Thyroid gland (tissue), 4 donors: ENCODE measurements around the gene PCSK7. TPM values are rescaled to one million over a fixed set of nuclear protein-coding genes. Genes with fewer than 3 reads are reported as not detected.

Experiments used
- DNase-seq, 2 donors: peaks; one replicate each; pipeline ENCODE4 v3.0.0-alpha.2; 2019
- H3K27ac ChIP-seq, 3 donors: fragments of 200-600 bp; sonication (generic); 1 replicate in 2 of 3; 2 replicates in 1 of 3; pipeline ENCODE4 v1.5.1; 2016 to 2019; ENCODE audit warnings: mild to moderate bottlenecking in 1 of 3, moderate library complexity in 1 of 3
- H3K27me3 ChIP-seq: fragments of 200-600 bp; sonication (generic); one replicate; pipeline ENCODE4 v1.5.1; 2019
- H3K36me3 ChIP-seq, 2 donors: fragments of 200-600 bp; sonication (generic); one replicate each; pipeline ENCODE4 v1.5.1; 2016 to 2019
- H3K4me1 ChIP-seq, 2 donors: fragments of 200-600 bp; sonication (generic); one replicate each; pipeline ENCODE4 v1.5.1; 2017 to 2019
- H3K4me3 ChIP-seq, 3 donors: fragments of 200-600 bp; sonication (generic); replicated peaks in 1 of 3; 1 replicate in 2 of 3; 2 replicates in 1 of 3; pipeline ENCODE4 v1.5.1; 2016; ENCODE audit warnings: mild to moderate bottlenecking in 1 of 3
- H3K9me3 ChIP-seq: fragments of 200-600 bp; sonication (generic); one replicate; pipeline ENCODE4 v1.5.1; 2017
- POLR2A ChIP-seq, 2 donors: fragments of 450-650 bp; IDR thresholded peaks; one replicate each; pipeline ENCODE4 v1.6.1; 2017; ENCODE audit warnings: antibody characterized with exemption in 2 of 2, mild to moderate bottlenecking in 2 of 2, moderate library complexity in 1 of 2
- WGBS, 2 donors: methylation state at CpG; one replicate each; pipeline ENCODE4 v1.1.5; 2017; 5-methylcytosine and 5-hydroxymethylcytosine counted together
- intact Hi-C: fragments of 100-400 bp; cut with DNase I; formaldehyde crosslinking; loops from one replicate; pipeline ENCODE4 v1.15.1; 2023
- total RNA-seq, 4 donors: library from RNA; depleted of rRNA; stranded (reverse); fragments of >200 nt; gene quantifications; one replicate each; pipeline ENCODE4 v1.2.3, GENCODE V29; 2016
- TF ChIP-seq, protein P1 (sequence below), 6 experiments: fragments of 200-600 bp in 3 of 6; fragments of 450-650 bp in 3 of 6; sonication (generic) in 3 of 6; IDR thresholded peaks; one replicate each; pipeline ENCODE4 v1.5.1; 2016 to 2019; ENCODE audit warnings: antibody characterized with exemption in 6 of 6, mild to moderate bottlenecking in 2 of 6, inconsistent platforms in 1 of 6, moderate library complexity in 1 of 6

Gene PCSK7
- total RNA-seq, 4 donors from 2014 or later, result 36.1 to 61.1 (median 47.5) TPM

DNA sequence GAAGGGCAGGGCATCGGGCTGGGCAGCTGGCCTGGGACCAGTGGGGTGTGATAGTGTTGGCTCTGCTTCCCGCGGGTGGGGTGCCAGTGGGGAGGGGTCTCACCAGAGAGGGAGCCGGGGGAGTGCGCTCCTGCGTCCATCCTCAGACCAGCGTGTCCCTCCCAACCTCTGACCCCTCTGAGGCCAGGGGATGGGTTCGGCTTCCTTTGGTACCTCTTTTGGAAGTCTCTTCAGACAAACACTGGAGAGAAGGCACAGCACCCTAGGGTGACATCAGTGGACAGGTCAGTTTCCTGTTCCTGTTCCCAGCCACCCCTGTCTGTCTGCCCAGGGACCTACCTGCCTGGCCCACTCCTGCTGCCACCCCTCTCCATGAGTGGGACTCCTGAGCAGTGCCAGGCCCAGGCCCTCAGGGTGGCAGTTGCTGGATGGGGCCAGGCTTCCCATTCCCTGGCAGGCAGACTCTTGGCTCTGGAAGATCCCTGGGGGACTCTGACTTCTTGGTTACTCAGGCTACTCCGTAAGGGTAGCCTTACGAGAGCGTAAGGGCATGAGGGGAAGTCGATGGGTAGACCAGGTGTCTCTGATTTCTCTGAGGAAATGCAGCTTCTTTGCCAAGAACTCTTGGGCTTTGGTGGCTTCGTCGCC lies 30.1 kb downstream of the PCSK7 start:
- Histone ChIP-seq H3K4me1 (peaks cover 24 to 63% of the 10 kb centered on the region in 2 donors), H3K27ac (peak overlapping the region; percentile 57 to 81 (median 71)), H3K36me3 (peaks cover 5 to 7% of the 10 kb centered on the region in 2 donors), H3K27me3 (no peaks in the 10 kb centered on the region), H3K4me3 (peak overlapping the region in 1 of 3 donors; percentile 30), H3K9me3 (no peaks in the 10 kb centered on the region)
- TF ChIP-seq, protein P1, sequence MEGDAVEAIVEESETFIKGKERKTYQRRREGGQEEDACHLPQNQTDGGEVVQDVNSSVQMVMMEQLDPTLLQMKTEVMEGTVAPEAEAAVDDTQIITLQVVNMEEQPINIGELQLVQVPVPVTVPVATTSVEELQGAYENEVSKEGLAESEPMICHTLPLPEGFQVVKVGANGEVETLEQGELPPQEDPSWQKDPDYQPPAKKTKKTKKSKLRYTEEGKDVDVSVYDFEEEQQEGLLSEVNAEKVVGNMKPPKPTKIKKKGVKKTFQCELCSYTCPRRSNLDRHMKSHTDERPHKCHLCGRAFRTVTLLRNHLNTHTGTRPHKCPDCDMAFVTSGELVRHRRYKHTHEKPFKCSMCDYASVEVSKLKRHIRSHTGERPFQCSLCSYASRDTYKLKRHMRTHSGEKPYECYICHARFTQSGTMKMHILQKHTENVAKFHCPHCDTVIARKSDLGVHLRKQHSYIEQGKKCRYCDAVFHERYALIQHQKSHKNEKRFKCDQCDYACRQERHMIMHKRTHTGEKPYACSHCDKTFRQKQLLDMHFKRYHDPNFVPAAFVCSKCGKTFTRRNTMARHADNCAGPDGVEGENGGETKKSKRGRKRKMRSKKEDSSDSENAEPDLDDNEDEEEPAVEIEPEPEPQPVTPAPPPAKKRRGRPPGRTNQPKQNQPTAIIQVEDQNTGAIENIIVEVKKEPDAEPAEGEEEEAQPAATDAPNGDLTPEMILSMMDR (IDR thresholded peaks at IDR 0.05), result no peak
- TF ChIP-seq POLR2A (IDR thresholded peaks at IDR 0.05), result no peak
- peak in 1 of 2 donors; percentile 48 for DNase-seq
- intact Hi-C loops, result no loop called here
- WGBS, 2 donors, result 65 to 68% methylated on average over 11 to 13 of the region's 14 CpGs

DNA sequence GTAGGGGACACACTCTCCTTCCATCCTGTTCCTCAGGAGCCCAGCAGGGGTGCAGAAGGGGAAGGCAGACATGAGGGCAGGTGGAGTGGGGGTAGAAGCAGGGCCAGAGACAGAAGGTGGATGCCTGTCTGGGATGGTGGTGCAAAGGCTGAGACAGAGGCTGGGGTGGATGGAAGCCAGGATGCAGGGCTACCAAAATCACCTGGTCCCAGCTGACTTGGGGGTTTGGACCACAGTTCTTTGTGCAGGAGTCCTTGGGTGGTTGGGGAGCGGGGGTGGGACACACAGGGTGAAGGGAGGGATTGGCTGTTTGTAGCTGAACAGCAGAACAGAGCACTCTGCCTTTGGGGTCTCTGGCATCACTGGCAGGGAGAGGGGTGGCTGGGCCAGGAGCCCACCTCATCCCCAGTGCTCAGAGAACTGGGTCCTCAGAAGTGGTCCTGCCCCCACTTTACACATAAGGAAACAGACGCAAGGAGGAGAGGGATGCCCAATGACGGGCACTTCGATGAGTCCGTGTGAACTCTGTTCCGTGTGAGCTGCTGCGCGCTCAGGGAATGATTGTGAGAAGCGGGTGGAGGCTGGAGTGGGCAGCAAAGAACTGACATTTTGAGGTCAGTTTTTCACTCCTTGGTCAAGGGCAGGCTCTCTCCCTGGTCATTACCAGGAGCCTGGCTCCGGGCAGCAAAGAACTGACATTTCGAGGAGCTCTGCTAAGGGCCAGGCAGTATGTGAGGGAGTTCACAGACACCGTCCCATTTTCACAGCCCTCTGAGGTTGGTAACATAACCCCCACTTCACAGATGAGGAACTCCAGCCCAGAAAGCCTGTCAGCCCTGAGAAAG lies 30.8 kb downstream of the PCSK7 start:
- Histone ChIP-seq H3K4me1 (peaks cover 24 to 63% of the 10 kb centered on the region in 2 donors), H3K36me3 (peaks cover 5 to 7% of the 10 kb centered on the region in 2 donors), H3K4me3 (peak overlapping the region in 1 of 3 donors; percentile 30), H3K27ac (peak overlapping the region; percentile 57 to 81 (median 71)), H3K9me3 (no peaks in the 10 kb centered on the region), H3K27me3 (no peaks in the 10 kb centered on the region)
- TF ChIP-seq POLR2A (IDR thresholded peaks at IDR 0.05), result no peak
- TF ChIP-seq, protein P1 (IDR thresholded peaks at IDR 0.05), result no peak
- WGBS, 2 donors, result 56 to 60% methylated on average over 12 of the region's 12 CpGs
- peak in 1 of 2 donors; percentile 20 for DNase-seq
- intact Hi-C loops, result no loop called here

DNA sequence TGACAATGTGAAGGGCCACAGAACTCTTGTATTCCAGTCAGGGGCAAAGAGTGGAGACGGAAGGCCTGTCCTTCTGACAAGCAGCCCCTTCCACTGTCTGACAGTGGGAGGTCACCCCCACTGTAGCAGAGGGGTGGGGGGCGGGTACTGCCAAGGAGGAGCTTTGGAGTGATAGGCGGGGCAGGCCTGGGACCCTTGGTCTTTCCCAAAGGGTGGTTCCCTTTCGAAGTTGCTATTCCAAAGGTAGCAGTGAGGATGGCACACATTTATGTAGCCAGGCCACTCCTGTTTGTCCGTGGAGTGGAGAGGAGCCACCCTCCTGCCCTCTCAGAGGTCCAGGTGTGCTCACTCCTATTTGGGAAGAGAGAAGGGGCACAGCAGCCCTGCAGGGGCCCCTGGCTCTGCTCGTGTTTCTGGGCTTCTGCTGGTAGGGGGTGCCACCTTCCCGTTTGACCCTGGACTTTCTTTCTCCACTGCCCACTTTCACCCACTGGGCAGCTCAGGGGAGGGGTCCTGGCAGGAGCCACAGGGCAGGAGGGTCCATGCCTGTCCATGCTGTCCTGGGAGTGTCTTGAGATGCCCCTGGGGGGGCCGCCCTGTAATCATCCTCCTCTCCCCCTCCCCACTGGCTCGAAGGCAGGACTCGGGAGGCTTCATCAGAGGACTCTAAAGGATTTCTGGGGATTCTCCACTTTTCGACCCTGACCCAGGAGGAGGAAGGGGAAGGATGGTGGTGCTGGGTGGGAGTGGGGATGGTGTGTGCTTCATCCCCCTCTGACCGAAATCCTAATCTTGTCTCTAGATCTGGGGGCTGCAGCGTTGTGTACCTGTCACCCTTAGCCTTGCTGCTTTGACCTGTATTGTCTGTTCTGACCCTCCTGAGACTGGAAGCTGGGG lies 31.7 kb downstream of the PCSK7 start:
- Histone ChIP-seq H3K27me3 (no peaks in the 10 kb centered on the region), H3K4me3 (peak overlapping the region in 1 of 3 donors; percentile 30), H3K27ac (peak overlapping the region; percentile 57 to 81 (median 71)), H3K9me3 (no peaks in the 10 kb centered on the region), H3K4me1 (peaks cover 21 to 59% of the 10 kb centered on the region in 2 donors), H3K36me3 (peaks cover under 1 to 7% of the 10 kb centered on the region in 2 donors)
- TF ChIP-seq POLR2A (IDR thresholded peaks at IDR 0.05), result no peak
- TF ChIP-seq, protein P1 (IDR thresholded peaks at IDR 0.05), result no peak
- intact Hi-C loops, result no loop called here
- WGBS, 2 donors, result 56 to 66% methylated on average over 6 to 11 of the region's 13 CpGs
- DNase-seq, result no peak

DNA sequence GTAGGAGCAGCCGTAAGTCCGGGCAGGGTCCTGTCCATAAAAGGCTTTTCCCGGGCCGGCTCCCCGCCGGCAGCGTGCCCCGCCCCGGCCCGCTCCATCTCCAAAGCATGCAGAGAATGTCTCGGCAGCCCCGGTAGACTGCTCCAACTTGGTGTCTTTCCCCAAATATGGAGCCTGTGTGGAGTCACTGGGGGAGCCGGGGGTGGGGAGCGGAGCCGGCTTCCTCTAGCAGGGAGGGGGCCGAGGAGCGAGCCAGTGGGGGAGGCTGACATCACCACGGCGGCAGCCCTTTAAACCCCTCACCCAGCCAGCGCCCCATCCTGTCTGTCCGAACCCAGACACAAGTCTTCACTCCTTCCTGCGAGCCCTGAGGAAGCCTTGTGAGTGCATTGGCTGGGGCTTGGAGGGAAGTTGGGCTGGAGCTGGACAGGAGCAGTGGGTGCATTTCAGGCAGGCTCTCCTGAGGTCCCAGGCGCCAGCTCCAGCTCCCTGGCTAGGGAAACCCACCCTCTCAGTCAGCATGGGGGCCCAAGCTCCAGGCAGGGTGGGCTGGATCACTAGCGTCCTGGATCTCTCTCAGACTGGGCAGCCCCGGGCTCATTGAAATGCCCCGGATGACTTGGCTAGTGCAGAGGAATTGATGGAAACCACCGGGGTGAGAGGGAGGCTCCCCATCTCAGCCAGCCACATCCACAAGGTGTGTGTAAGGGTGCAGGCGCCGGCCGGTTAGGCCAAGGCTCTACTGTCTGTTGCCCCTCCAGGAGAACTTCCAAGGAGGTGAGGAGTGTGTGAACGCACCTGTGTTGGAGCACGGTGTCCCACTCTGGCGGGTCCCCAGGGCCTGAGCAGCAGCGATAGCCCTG lies 32.6 kb downstream of the PCSK7 start, which contains the start of gene TAGLN:
TSS of gene TAGLN (plus strand) at position 318 of the 863 bp plus-strand sequence. CDS start 3,644 bp downstream, outside the sequence.
- intact Hi-C loops, result no loop called here

More for the DNA sequence above, 32.6 kb downstream of the PCSK7 start, which contains the start of gene TAGLN:
- Histone ChIP-seq H3K36me3 (peaks cover under 1 to 7% of the 10 kb centered on the region in 2 donors), H3K27me3 (no peaks in the 10 kb centered on the region), H3K4me3 (peak within 1 kb of the TSS in 1 of 3 donors; percentile 30), H3K4me1 (peaks cover 17 to 50% of the 10 kb centered on the region in 2 donors), H3K9me3 (no peaks in the 10 kb centered on the region), H3K27ac (peak within 1 kb of the TSS; percentile 57 to 81 (median 71))
- peak in 1 of 2 donors; percentile 29 for TF ChIP-seq POLR2A (IDR thresholded peaks at IDR 0.05)
- TF ChIP-seq, protein P1 (IDR thresholded peaks at IDR 0.05), result no peak
- WGBS, 2 donors, result 8 to 37% methylated on average over 21 to 28 of the region's 34 CpGs
- DNase-seq, result peak; percentile 49 to 74
